Measurements from ENCODE around the gene PDZRN3. TPM values are rescaled to one million over a fixed set of nuclear protein-coding genes. Genes with fewer than 3 reads are reported as not detected.

The PDZRN3 gene
- total RNA-seq, 1 experiment from 2014 or later, result not detected

GRCh38 chr3:73459711-73460110, 165.0 kb downstream of the PDZRN3 start:
- no peaks in the 10 kb centered on the region for H3K9me3 ChIP-seq (ENCODE audit: insufficient read depth, low read depth)
- H3F3A ChIP-seq (ENCODE audit: insufficient read depth, low read depth), result no peaks in the 10 kb centered on the region
- no peak overlapping the region for H3K4me2 ChIP-seq
- no peaks in the 10 kb centered on the region for H3K36me3 ChIP-seq (ENCODE audit: low read depth)
- H3K4me3 ChIP-seq, result no peak overlapping the region
- H3K9me2 ChIP-seq (ENCODE audit: insufficient read depth), result no peaks in the 10 kb centered on the region
- no peaks in the 10 kb centered on the region for H3K79me2 ChIP-seq (ENCODE audit: low read depth)
- H3K27me3 ChIP-seq (ENCODE audit: insufficient read depth, low read depth), result no peaks in the 10 kb centered on the region
- no peaks in the 10 kb centered on the region for H4K20me1 ChIP-seq (ENCODE audit: insufficient read depth)
- H3K4me1 ChIP-seq (replicated peaks; ENCODE audit: insufficient read depth), result no peaks in the 10 kb centered on the region
- intact Hi-C loops (cut with micrococcal nuclease; ENCODE audit: unreplicated experiment), result no loop called here
- CTCF ChIA-PET, result no interaction called here
- TF ChIP-seq CTCF (conservative IDR thresholded peaks at IDR 0.05), result no peak
- no peak overlapping the region for H3K27ac ChIP-seq
- no TSS peak for BruUV-seq (replicated peaks)
- POLR2A ChIA-PET (ENCODE audit: unreplicated experiment), result no interaction called here
- H2AFZ ChIP-seq, result no peak overlapping the region
- DNase-seq, result no peak

- POLR2A ChIA-PET (ENCODE audit: unreplicated experiment), result no interaction called here
- no peaks in the 10 kb centered on the region for H3K36me3 ChIP-seq (ENCODE audit: low read depth)
- no peaks in the 10 kb centered on the region for H3K79me2 ChIP-seq (ENCODE audit: low read depth)
- no peak overlapping the region for H3K27ac ChIP-seq
- H3K9me3 ChIP-seq (ENCODE audit: insufficient read depth, low read depth), result no peaks in the 10 kb centered on the region
- H3K9me2 ChIP-seq (ENCODE audit: insufficient read depth), result no peaks in the 10 kb centered on the region
- H3F3A ChIP-seq (ENCODE audit: insufficient read depth, low read depth), result no peaks in the 10 kb centered on the region
- intact Hi-C loops (cut with micrococcal nuclease; ENCODE audit: unreplicated experiment), result no loop called here
- no peak overlapping the region for H2AFZ ChIP-seq
- H3K4me1 ChIP-seq (replicated peaks; ENCODE audit: insufficient read depth), result no peaks in the 10 kb centered on the region
- BruUV-seq (replicated peaks), result no TSS peak
- H3K27me3 ChIP-seq (ENCODE audit: insufficient read depth, low read depth), result no peaks in the 10 kb centered on the region
- no peak for TF ChIP-seq EZH2 (IDR thresholded peaks at IDR 0.05; ENCODE audit: low read depth)
- TF ChIP-seq CTCF (conservative IDR thresholded peaks at IDR 0.05), result no peak
- CTCF ChIA-PET, result no interaction called here
- no peak overlapping the region for H3K4me2 ChIP-seq
- H3K4me3 ChIP-seq, result no peak overlapping the region
- no peaks in the 10 kb centered on the region for H4K20me1 ChIP-seq (ENCODE audit: insufficient read depth)
- DNase-seq, result no peak
Observed at GRCh38 chr3:73453666-73454065, 171.1 kb downstream of the PDZRN3 start.

- no peaks in the 10 kb centered on the region for H3K36me3 ChIP-seq (ENCODE audit: low read depth)
- intact Hi-C loops (cut with micrococcal nuclease; ENCODE audit: unreplicated experiment), result no loop called here
Observed at GRCh38 chr3:73452729-73453128, 172.0 kb downstream of the PDZRN3 start.

More at GRCh38 chr3:73452729-73453128, 172.0 kb downstream of the PDZRN3 start:
- Histone ChIP-seq H2AFZ (no peak overlapping the region), H3K9me3 (ENCODE audit: insufficient read depth, low read depth) (no peaks in the 10 kb centered on the region), H3K4me3 (no peak overlapping the region), H3F3A (ENCODE audit: insufficient read depth, low read depth) (no peaks in the 10 kb centered on the region), H3K27me3 (ENCODE audit: insufficient read depth, low read depth) (no peaks in the 10 kb centered on the region; the same call in 1 of the 2 replicates), H3K79me2 (ENCODE audit: low read depth) (no peaks in the 10 kb centered on the region), H3K27ac (no peak overlapping the region), H4K20me1 (ENCODE audit: insufficient read depth) (no peaks in the 10 kb centered on the region), H3K9me2 (ENCODE audit: insufficient read depth) (no peaks in the 10 kb centered on the region), H3K4me1 (replicated peaks; ENCODE audit: insufficient read depth) (no peaks in the 10 kb centered on the region), H3K4me2 (no peak overlapping the region)
- no TSS peak for BruUV-seq (replicated peaks)
- no peak for TF ChIP-seq CTCF (conservative IDR thresholded peaks at IDR 0.05)
- TF ChIP-seq EZH2 (IDR thresholded peaks at IDR 0.05; ENCODE audit: low read depth), result no peak
- no peak for DNase-seq
- POLR2A ChIA-PET (ENCODE audit: unreplicated experiment), result no interaction called here
- CTCF ChIA-PET, result no interaction called here

All from PC-9 (cell line).